Measurements from ENCODE around the gene GPC3.

Gene GPC3

GRCh38 chrX:133836561-133836960, 148.8 kb downstream of the GPC3 start:
- no peak overlapping the region for H3K4me3 ChIP-seq (replicated peaks; ENCODE audit: low read depth, low read length)
- no peaks in the 10 kb centered on the region for H3K36me3 ChIP-seq (ENCODE audit: control insufficient read depth, insufficient read depth, low read length)
- no peak for DNase-seq (ENCODE audit: extremely low read depth, insufficient read length)
- no peaks in the 10 kb centered on the region for H3K27me3 ChIP-seq (replicated peaks; ENCODE audit: control insufficient read depth, insufficient read depth, low read length)
- no peak for TF ChIP-seq CTCF (IDR thresholded peaks at IDR 0.05; ENCODE audit: insufficient read depth, low read length, poor library complexity, severe bottlenecking)

- no peak for DNase-seq (ENCODE audit: extremely low read depth, insufficient read length)
- Histone ChIP-seq H3K4me3 (replicated peaks; ENCODE audit: low read depth, low read length) (no peak overlapping the region), H3K36me3 (ENCODE audit: control insufficient read depth, insufficient read depth, low read length) (no peaks in the 10 kb centered on the region), H3K27me3 (replicated peaks; ENCODE audit: control insufficient read depth, insufficient read depth, low read length) (no peaks in the 10 kb centered on the region)
- no peak for TF ChIP-seq CTCF (IDR thresholded peaks at IDR 0.05; ENCODE audit: insufficient read depth, low read length, poor library complexity, severe bottlenecking)
Measured at GRCh38 chrX:133834771-133835170, 150.6 kb downstream of the GPC3 start.

GRCh38 chrX:133819546-133819945, 165.8 kb downstream of the GPC3 start:
- Histone ChIP-seq H3K36me3 (ENCODE audit: control insufficient read depth, insufficient read depth, low read length) (no peaks in the 10 kb centered on the region), H3K27me3 (replicated peaks; ENCODE audit: control insufficient read depth, insufficient read depth, low read length) (no peaks in the 10 kb centered on the region), H3K4me3 (replicated peaks; ENCODE audit: low read depth, low read length) (no peak overlapping the region)
- no peak for DNase-seq (ENCODE audit: extremely low read depth, insufficient read length)
- no peak for TF ChIP-seq CTCF (IDR thresholded peaks at IDR 0.05; ENCODE audit: insufficient read depth, low read length, poor library complexity, severe bottlenecking)

- no peak for DNase-seq (ENCODE audit: extremely low read depth, insufficient read length)
- Histone ChIP-seq H3K4me3 (replicated peaks; ENCODE audit: low read depth, low read length) (no peak overlapping the region), H3K27me3 (replicated peaks; ENCODE audit: control insufficient read depth, insufficient read depth, low read length) (no peaks in the 10 kb centered on the region), H3K36me3 (ENCODE audit: control insufficient read depth, insufficient read depth, low read length) (no peaks in the 10 kb centered on the region)
- TF ChIP-seq CTCF (IDR thresholded peaks at IDR 0.05; ENCODE audit: insufficient read depth, low read length, poor library complexity, severe bottlenecking): no peak
Measured at GRCh38 chrX:133818019-133818418, 167.4 kb downstream of the GPC3 start.

GRCh38 chrX:133815496-133815895, 169.9 kb downstream of the GPC3 start:
- no peak for TF ChIP-seq CTCF (IDR thresholded peaks at IDR 0.05; ENCODE audit: insufficient read depth, low read length, poor library complexity, severe bottlenecking)
- no peak for DNase-seq (ENCODE audit: extremely low read depth, insufficient read length)
- no peaks in the 10 kb centered on the region for H3K27me3 ChIP-seq (replicated peaks; ENCODE audit: control insufficient read depth, insufficient read depth, low read length)
- no peak overlapping the region for H3K4me3 ChIP-seq (replicated peaks; ENCODE audit: low read depth, low read length)
- no peaks in the 10 kb centered on the region for H3K36me3 ChIP-seq (ENCODE audit: control insufficient read depth, insufficient read depth, low read length)

GRCh38 chrX:133813971-133814370, 171.4 kb downstream of the GPC3 start:
- no peak for TF ChIP-seq CTCF (IDR thresholded peaks at IDR 0.05; ENCODE audit: insufficient read depth, low read length, poor library complexity, severe bottlenecking)
- H3K4me3 ChIP-seq (replicated peaks; ENCODE audit: low read depth, low read length): no peak overlapping the region
- H3K36me3 ChIP-seq (ENCODE audit: control insufficient read depth, insufficient read depth, low read length): no peaks in the 10 kb centered on the region
- H3K27me3 ChIP-seq (replicated peaks; ENCODE audit: control insufficient read depth, insufficient read depth, low read length): no peaks in the 10 kb centered on the region
- no peak for DNase-seq (ENCODE audit: extremely low read depth, insufficient read length)
